Mammary epithelial cell (primary cell): ENCODE results near the gene RINT1.

ENCODE experiments used
- EZH2 ChIP-seq: IDR thresholded peaks from 2 replicates; pipeline ENCODE4 v1.6.1; 2012; ENCODE audit warnings: low read length, inconsistent platforms, borderline replicate concordance
- TF ChIP-seq, protein P1 (sequence below), 2 donors: IDR thresholded peaks in 1 of 2; conservative IDR thresholded peaks in 1 of 2; 2 replicates each; pipeline ENCODE4 v1.5.1; 2011 to 2012; ENCODE audit warnings: inconsistent platforms in 2 of 2, low read length in 2 of 2, mild to moderate bottlenecking in 2 of 2, control low read depth in 1 of 2, low read depth in 1 of 2; ENCODE audit not compliant: insufficient read depth in 1 of 2; ENCODE audit errors: extremely low read depth in 1 of 2

GRCh38 chr7:105587909-105588635 lies 56.1 kb downstream of the RINT1 start:
- TF ChIP-seq, protein P1, sequence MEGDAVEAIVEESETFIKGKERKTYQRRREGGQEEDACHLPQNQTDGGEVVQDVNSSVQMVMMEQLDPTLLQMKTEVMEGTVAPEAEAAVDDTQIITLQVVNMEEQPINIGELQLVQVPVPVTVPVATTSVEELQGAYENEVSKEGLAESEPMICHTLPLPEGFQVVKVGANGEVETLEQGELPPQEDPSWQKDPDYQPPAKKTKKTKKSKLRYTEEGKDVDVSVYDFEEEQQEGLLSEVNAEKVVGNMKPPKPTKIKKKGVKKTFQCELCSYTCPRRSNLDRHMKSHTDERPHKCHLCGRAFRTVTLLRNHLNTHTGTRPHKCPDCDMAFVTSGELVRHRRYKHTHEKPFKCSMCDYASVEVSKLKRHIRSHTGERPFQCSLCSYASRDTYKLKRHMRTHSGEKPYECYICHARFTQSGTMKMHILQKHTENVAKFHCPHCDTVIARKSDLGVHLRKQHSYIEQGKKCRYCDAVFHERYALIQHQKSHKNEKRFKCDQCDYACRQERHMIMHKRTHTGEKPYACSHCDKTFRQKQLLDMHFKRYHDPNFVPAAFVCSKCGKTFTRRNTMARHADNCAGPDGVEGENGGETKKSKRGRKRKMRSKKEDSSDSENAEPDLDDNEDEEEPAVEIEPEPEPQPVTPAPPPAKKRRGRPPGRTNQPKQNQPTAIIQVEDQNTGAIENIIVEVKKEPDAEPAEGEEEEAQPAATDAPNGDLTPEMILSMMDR (conservative IDR thresholded peaks at IDR 0.05 in 1 of 2, IDR thresholded peaks at IDR 0.05 in 1 of 2; ENCODE audit: extremely low read depth in 1 of 2, insufficient read depth in 1 of 2, low read depth in 1 of 2, low read length in 2 of 2), result no peak
- TF ChIP-seq EZH2, result no peak
